ENCODE measurements around the gene CCDC158.
"Not testable (repeated sequence)": the region's sequence is repeated elsewhere in the genome, so short reads cannot be mapped to it uniquely, and the experiment has no call there.

Gene CCDC158

GRCh38 chr4:76366737-76367136 is 54.2 kb downstream of the CCDC158 start:
- no peak for DNase-seq (ENCODE audit: low spot score)
- TF ChIP-seq, protein P1, sequence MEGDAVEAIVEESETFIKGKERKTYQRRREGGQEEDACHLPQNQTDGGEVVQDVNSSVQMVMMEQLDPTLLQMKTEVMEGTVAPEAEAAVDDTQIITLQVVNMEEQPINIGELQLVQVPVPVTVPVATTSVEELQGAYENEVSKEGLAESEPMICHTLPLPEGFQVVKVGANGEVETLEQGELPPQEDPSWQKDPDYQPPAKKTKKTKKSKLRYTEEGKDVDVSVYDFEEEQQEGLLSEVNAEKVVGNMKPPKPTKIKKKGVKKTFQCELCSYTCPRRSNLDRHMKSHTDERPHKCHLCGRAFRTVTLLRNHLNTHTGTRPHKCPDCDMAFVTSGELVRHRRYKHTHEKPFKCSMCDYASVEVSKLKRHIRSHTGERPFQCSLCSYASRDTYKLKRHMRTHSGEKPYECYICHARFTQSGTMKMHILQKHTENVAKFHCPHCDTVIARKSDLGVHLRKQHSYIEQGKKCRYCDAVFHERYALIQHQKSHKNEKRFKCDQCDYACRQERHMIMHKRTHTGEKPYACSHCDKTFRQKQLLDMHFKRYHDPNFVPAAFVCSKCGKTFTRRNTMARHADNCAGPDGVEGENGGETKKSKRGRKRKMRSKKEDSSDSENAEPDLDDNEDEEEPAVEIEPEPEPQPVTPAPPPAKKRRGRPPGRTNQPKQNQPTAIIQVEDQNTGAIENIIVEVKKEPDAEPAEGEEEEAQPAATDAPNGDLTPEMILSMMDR (IDR thresholded peaks at IDR 0.05; ENCODE audit: extremely low read depth, insufficient read depth, missing control alignments), result no peak
- in situ Hi-C loops (cut with MboI; ENCODE audit: low pct_unique_long_range_greater_than_20kb, low sequenced_read_pairs, unreplicated experiment), result no loop called here

GRCh38 chr4:76365636-76366035 is 55.3 kb downstream of the CCDC158 start:
- in situ Hi-C loops (cut with MboI; ENCODE audit: low pct_unique_long_range_greater_than_20kb, low sequenced_read_pairs, unreplicated experiment), result no loop called here
- TF ChIP-seq, protein P1 (IDR thresholded peaks at IDR 0.05; ENCODE audit: extremely low read depth, insufficient read depth, missing control alignments), result no peak
- no peak for DNase-seq (ENCODE audit: low spot score)

DNA sequence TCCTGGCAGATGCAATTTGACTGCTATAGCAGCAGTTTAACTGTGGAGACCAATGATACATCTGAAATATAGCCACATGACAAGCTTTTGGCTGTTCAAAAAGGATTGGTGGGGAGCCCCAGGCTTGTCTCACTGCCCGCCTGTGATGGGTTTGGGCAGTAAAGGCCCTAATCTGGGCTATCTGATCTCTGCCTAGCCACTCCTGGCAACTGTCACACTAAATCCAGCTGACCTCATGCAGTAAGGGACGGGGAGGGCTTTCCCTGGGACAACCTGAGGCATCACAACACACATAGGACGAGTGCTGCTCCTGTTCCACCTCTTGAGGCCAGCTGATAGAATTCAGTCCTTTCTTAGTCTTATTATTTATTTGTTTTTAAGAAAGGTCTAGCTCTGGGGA is 56.2 kb downstream of the CCDC158 start:
- DNase-seq (ENCODE audit: low spot score), result no peak
- TF ChIP-seq, protein P1 (IDR thresholded peaks at IDR 0.05; ENCODE audit: extremely low read depth, insufficient read depth, missing control alignments), result no peak
- in situ Hi-C loops (cut with MboI; ENCODE audit: low pct_unique_long_range_greater_than_20kb, low sequenced_read_pairs, unreplicated experiment), result no loop called here

DNA sequence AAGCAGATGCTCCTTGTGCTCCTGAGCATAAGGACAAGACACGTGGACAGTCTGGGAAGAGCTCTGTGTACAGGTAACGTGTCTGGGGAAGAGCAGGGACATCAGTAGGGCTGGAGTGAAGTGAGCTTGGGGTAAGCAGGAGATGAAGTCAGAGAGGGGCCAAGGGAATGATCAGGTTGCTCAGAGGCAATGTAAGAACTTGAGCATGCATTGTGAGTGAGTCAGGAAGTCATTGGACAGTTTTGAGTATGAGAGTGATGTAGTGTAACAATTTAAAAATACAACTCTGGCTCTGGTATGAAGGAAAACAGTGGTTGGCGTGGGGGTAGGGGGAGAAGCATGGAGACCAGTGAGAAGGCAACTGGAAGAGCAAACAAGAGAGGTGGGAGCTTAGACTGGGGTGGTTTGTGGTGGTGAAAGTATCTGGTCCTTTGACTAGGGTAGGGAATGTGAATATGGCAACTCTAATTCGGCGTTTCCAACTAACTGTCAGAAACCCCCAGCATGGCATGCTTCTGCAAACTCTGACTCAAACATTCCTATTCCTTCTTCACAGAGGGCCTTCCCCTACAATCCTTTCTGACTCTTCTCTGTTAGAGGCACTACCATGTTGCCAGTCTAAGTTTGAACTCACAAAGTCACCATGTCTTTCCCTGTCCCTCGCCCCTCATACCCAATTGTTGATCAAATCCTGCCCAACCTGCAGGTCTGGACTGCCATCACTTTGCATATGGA is 57.2 kb downstream of the CCDC158 start:
- in situ Hi-C loops (cut with MboI; ENCODE audit: low pct_unique_long_range_greater_than_20kb, low sequenced_read_pairs, unreplicated experiment), result no loop called here
- DNase-seq (ENCODE audit: low spot score), result no peak
- TF ChIP-seq, protein P1 (IDR thresholded peaks at IDR 0.05; ENCODE audit: extremely low read depth, insufficient read depth, missing control alignments), result no peak

DNA sequence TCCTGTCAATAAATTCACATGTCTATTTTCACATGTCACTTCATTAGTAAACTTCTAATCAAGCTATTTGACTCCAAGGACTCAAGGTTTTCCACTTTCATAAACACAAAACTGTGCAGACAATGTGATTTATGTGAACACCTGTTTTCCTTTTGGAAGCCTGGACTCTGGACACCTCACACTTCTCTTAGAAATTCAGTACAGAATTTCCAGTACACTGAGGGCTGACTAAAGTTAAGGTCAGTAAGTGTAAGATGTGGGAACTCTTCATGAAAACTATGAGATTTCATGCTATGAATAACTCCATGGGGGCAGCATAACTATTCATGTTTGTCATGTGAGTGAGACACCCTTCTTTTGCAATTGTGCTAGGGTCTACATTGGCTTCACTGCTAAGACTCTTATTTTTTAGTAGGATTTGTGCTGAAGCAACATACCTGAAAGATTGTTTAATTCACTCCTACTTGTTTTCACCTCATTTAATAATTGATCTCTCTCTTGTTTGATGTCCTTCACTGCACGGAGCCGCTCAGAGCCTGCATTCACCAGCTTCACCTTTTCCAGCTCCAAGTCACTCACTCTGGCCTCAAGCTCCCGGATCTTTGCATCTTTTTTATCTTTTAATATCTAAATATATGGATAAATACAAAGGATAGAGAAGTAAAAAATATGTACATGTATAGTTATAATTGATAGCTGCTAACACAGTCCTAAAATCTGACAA is 59.1 kb downstream of the CCDC158 start:
- TF ChIP-seq, protein P1 (IDR thresholded peaks at IDR 0.05; ENCODE audit: extremely low read depth, insufficient read depth, missing control alignments), result no peak
- no peak for DNase-seq (ENCODE audit: low spot score)
- in situ Hi-C loops (cut with MboI; ENCODE audit: low pct_unique_long_range_greater_than_20kb, low sequenced_read_pairs, unreplicated experiment), result no loop called here

GRCh38 chr4:76359881-76360466 is 61.0 kb downstream of the CCDC158 start:
- in situ Hi-C loops (cut with MboI; ENCODE audit: low pct_unique_long_range_greater_than_20kb, low sequenced_read_pairs, unreplicated experiment); DNase-seq (ENCODE audit: low spot score): not testable (repeated sequence)

GRCh38 chr4:76357981-76358380 is 63.0 kb downstream of the CCDC158 start:
- TF ChIP-seq, protein P1 (IDR thresholded peaks at IDR 0.05; ENCODE audit: extremely low read depth, insufficient read depth, missing control alignments), result no peak
- no peak for DNase-seq (ENCODE audit: low spot score)
- in situ Hi-C loops (cut with MboI; ENCODE audit: low pct_unique_long_range_greater_than_20kb, low sequenced_read_pairs, unreplicated experiment), result no loop called here
